K562 (cell line): ENCODE measurements around the gene SRSF1. TPM values are rescaled to one million over a fixed set of nuclear protein-coding genes. Genes with fewer than 3 reads are reported as not detected.

Experiments used
- CXXC5 ChIP-seq: fragments of 250-450 bp; sonication (Bioruptor Pico); IDR thresholded peaks from 2 replicates; pipeline ENCODE4 v1.8.0; 2022; ENCODE audit warnings: inconsistent platforms, mild to moderate bottlenecking, moderate library complexity
- FOXK1 ChIP-seq: sonication (generic); formaldehyde crosslinking; IDR thresholded peaks from 2 replicates; pipeline ENCODE4 v1.8.0; 2022; ENCODE audit warnings: missing genetic modification reagents, mild to moderate bottlenecking, borderline replicate concordance
- HLTF ChIP-seq: fragments of 450-650 bp; IDR thresholded peaks from 2 replicates; pipeline ENCODE4 v1.6.1; 2016
- HMBOX1 ChIP-seq: sonication (generic); IDR thresholded peaks from 2 replicates; pipeline ENCODE4 v1.6.1; 2016
- KLF6 ChIP-seq: fragments of 250-450 bp; sonication (Bioruptor Pico); IDR thresholded peaks from 2 replicates; pipeline ENCODE4 v1.4.0; 2020; ENCODE audit warnings: mild to moderate bottlenecking, moderate library complexity, borderline replicate concordance
- MCM2 ChIP-seq: fragments of 450-650 bp; IDR thresholded peaks from 2 replicates; pipeline ENCODE4 v1.6.1; 2017; ENCODE audit warnings: low read depth, mild to moderate bottlenecking
- MLX ChIP-seq, 2 experiments: fragments of 450-650 bp in 1 of 2; sonication (generic) in 1 of 2; formaldehyde crosslinking; conservative IDR thresholded peaks; 2 replicates each; pipeline versions ENCODE4 v1.4.0 to v1.8.1; 2020 to 2022; ENCODE audit warnings: mild to moderate bottlenecking in 1 of 2, missing genetic modification reagents in 1 of 2
- NFATC3 ChIP-seq: fragments of 450-650 bp; IDR thresholded peaks from 2 replicates; pipeline ENCODE4 v1.6.1; 2017; ENCODE audit warnings: mild to moderate bottlenecking
- POLR3G ChIP-seq: IDR thresholded peaks from 2 replicates; pipeline ENCODE4 v1.6.1; 2011; ENCODE audit not compliant: insufficient read length, insufficient replicate concordance; ENCODE audit errors: extremely low read depth
- PRMT5 ChIP-seq: sonication (generic); formaldehyde crosslinking; IDR thresholded peaks from 2 replicates; pipeline ENCODE4 v1.5.0; 2020; ENCODE audit warnings: missing genetic modification reagents
- SAFB2 ChIP-seq: fragments of 200-400 bp; formaldehyde crosslinking; IDR thresholded peaks from 2 replicates; pipeline ENCODE4 v1.6.1; 2018; ENCODE audit warnings: borderline replicate concordance, low read length, low read depth, moderate library complexity; ENCODE audit not compliant: severe bottlenecking
- SNIP1 ChIP-seq: fragments of 450-650 bp; IDR thresholded peaks from 2 replicates; pipeline ENCODE4 v1.7.1; 2017; ENCODE audit warnings: low read depth, mild to moderate bottlenecking
- SUPT5H ChIP-seq: fragments of 450-650 bp; IDR thresholded peaks from 2 replicates; pipeline ENCODE4 v1.6.1; 2016
- TEAD1 ChIP-seq, 2 experiments: fragments of 450-650 bp in 1 of 2; sonication (generic) in 1 of 2; formaldehyde crosslinking; IDR thresholded peaks; 2 replicates each; pipeline versions ENCODE4 v1.4.0 to v1.8.0; 2020 to 2022; ENCODE audit warnings: mild to moderate bottlenecking in 2 of 2, missing genetic modification reagents in 1 of 2
- ZBTB40 ChIP-seq, 2 experiments: fragments of 450-650 bp in 1 of 2; sonication (generic) in 1 of 2; formaldehyde crosslinking in 1 of 2; IDR thresholded peaks; 2 replicates each; pipeline versions ENCODE4 v1.7.1 to v1.9.0; 2016 to 2022; ENCODE audit warnings: inconsistent platforms in 1 of 2, mild to moderate bottlenecking in 1 of 2, missing genetic modification reagents in 1 of 2
- ZEB2 ChIP-seq: fragments of 450-650 bp; IDR thresholded peaks from 2 replicates; pipeline ENCODE4 v1.6.1; 2016
- ZNF408 ChIP-seq: fragments of 250-450 bp; sonication (Bioruptor Pico); IDR thresholded peaks from 2 replicates; pipeline ENCODE4 v1.4.0; 2020; ENCODE audit warnings: low read depth, mild to moderate bottlenecking, moderate library complexity
- polyA plus RNA-seq, 8 experiments: library from polyadenylated mRNA; depleted of rRNA in 4 of 8; stranded (reverse) in 5 of 8; unstranded in 3 of 8; fragments of >200 nt; fragmentation: Nextera tagmentation in 2 of 8; fragmentation: Illumina TruSeq in 1 of 8; extraction: Ambion mirVana in 2 of 8; extraction: Trizol in 1 of 8; gene quantifications; 2 replicates each; pipeline versions ENCODE4 v1.2.1 to v1.2.3, GENCODE V29; 2011 to 2014; ENCODE audit warnings: inconsistent platforms in 1 of 8, missing spikeins in 1 of 8
- total RNA-seq, 7 experiments: library from RNA; depleted of rRNA in 6 of 7; stranded (reverse); fragments of >200 nt in 6 of 7; fragmentation: Illumina TruSeq in 2 of 7; extraction: Trizol in 2 of 7; gene quantifications; 2 replicates each; pipeline versions ENCODE4 v1.2.1 to v1.2.3, GENCODE V29; 2011 to 2021; ENCODE audit warnings: low replicate concordance in 1 of 7

SRSF1 gene
- total and polyA plus RNA-seq, 9 of the 15 experiments (the other 6 are each of a cell fraction or from before 2014, with no cell fraction given) = 77.8 to 559 (median 442) TPM

- TF ChIP-seq ZBTB40 (IDR thresholded peaks at IDR 0.05) (peak; percentile 67), ZBTB40 (CRISPR knock-in tag; IDR thresholded peaks at IDR 0.05) (no peak), TEAD1 (CRISPR knock-in tag; IDR thresholded peaks at IDR 0.05) (peak; percentile 72 to 75; a peak in 3 of 4 replicates), HLTF (no peak; the same call in 1 of the 2 replicates), CXXC5 (CRISPR knock-in tag) (peak; percentile 98), MCM2 (no peak), PRMT5 (no peak), ZNF408 (no peak), SAFB2 (no peak), POLR3G (no peak), SNIP1 (no peak), SUPT5H (peak; percentile 98), MLX (CRISPR knock-in tag; conservative IDR thresholded peaks at IDR 0.05) (peak in 1 of 2 experiments; percentile 61; a peak in 1 of 4 replicates), FOXK1 (CRISPR knock-in tag) (peak; percentile 88), ZEB2 (no peak), NFATC3 (no peak; the same call in 1 of the 2 replicates), HMBOX1 (no peak), KLF6 (CRISPR knock-in tag) (peak; percentile 70; the same call in 1 of the 2 replicates)
Observed at GRCh38 chr17:58006924-58007780, at the start of gene SRSF1 (continued).
